Measurements from ENCODE around the gene EP400.

- TF ChIP-seq POLR2AphosphoS5 (IDR thresholded peaks at IDR 0.05; ENCODE audit: low read depth, low read length) (no peak), POLR2A (IDR thresholded peaks at IDR 0.05; ENCODE audit: low read depth, low read length) (no peak)
Observed at GRCh38 chr12:132102297-132102696, 152.6 kb downstream of the EP400 start.

Data from GM12891 (cell line).